HL-60 (cell line): ENCODE measurements around the gene CRELD1.

Source experiments
- GABPA ChIP-seq: IDR thresholded peaks from 2 replicates; pipeline ENCODE4 v1.6.1; 2012; ENCODE audit warnings: low read depth
- POLR2AphosphoS5 ChIP-seq: IDR thresholded peaks from 2 replicates; pipeline ENCODE4 v1.6.1; 2012; ENCODE audit warnings: low read depth
- SPI1 ChIP-seq: IDR thresholded peaks from 2 replicates; pipeline ENCODE4 v1.6.1; 2012; ENCODE audit warnings: low read depth, mild to moderate bottlenecking, borderline replicate concordance
- TF ChIP-seq, protein P1 (sequence below): IDR thresholded peaks from one replicate; pipeline ENCODE4 v1.5.1; 2011; ENCODE audit warnings: low read length, control low read depth, inconsistent platforms; ENCODE audit not compliant: insufficient read depth
- TF ChIP-seq, protein P2 (sequence below): IDR thresholded peaks from 2 replicates; pipeline ENCODE4 v1.6.1; 2012; ENCODE audit warnings: low read depth; ENCODE audit not compliant: insufficient replicate concordance

DNA sequence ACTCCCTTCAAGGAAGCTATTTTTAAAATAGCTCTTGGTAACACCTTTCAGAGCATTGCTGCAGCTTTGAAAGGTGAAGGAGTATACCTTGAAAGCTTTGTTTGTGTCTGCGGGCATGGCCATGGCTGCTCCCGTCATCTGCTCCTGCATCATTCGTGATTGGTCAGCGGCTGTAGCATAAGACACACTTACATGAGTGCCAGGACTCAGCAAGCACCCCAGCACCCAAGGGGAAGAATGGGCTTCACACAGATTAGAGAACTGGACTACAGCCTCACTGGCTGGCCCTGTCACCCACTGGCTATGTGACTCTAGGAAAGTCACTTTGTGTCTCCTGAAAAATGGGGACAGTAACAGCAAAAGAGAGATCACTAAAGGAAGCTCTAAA, 36.0 kb downstream of the CRELD1 start:
- TF ChIP-seq, protein P1, sequence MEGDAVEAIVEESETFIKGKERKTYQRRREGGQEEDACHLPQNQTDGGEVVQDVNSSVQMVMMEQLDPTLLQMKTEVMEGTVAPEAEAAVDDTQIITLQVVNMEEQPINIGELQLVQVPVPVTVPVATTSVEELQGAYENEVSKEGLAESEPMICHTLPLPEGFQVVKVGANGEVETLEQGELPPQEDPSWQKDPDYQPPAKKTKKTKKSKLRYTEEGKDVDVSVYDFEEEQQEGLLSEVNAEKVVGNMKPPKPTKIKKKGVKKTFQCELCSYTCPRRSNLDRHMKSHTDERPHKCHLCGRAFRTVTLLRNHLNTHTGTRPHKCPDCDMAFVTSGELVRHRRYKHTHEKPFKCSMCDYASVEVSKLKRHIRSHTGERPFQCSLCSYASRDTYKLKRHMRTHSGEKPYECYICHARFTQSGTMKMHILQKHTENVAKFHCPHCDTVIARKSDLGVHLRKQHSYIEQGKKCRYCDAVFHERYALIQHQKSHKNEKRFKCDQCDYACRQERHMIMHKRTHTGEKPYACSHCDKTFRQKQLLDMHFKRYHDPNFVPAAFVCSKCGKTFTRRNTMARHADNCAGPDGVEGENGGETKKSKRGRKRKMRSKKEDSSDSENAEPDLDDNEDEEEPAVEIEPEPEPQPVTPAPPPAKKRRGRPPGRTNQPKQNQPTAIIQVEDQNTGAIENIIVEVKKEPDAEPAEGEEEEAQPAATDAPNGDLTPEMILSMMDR, result no peak
- TF ChIP-seq, protein P2, sequence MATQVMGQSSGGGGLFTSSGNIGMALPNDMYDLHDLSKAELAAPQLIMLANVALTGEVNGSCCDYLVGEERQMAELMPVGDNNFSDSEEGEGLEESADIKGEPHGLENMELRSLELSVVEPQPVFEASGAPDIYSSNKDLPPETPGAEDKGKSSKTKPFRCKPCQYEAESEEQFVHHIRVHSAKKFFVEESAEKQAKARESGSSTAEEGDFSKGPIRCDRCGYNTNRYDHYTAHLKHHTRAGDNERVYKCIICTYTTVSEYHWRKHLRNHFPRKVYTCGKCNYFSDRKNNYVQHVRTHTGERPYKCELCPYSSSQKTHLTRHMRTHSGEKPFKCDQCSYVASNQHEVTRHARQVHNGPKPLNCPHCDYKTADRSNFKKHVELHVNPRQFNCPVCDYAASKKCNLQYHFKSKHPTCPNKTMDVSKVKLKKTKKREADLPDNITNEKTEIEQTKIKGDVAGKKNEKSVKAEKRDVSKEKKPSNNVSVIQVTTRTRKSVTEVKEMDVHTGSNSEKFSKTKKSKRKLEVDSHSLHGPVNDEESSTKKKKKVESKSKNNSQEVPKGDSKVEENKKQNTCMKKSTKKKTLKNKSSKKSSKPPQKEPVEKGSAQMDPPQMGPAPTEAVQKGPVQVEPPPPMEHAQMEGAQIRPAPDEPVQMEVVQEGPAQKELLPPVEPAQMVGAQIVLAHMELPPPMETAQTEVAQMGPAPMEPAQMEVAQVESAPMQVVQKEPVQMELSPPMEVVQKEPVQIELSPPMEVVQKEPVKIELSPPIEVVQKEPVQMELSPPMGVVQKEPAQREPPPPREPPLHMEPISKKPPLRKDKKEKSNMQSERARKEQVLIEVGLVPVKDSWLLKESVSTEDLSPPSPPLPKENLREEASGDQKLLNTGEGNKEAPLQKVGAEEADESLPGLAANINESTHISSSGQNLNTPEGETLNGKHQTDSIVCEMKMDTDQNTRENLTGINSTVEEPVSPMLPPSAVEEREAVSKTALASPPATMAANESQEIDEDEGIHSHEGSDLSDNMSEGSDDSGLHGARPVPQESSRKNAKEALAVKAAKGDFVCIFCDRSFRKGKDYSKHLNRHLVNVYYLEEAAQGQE, result no peak
- TF ChIP-seq POLR2AphosphoS5 (no peak), SPI1 (no peak), GABPA (no peak)
